Kidney (tissue), 14 donors: ENCODE measurements around the gene CCDC66. TPM values are rescaled to one million over a fixed set of nuclear protein-coding genes. Genes with fewer than 3 reads are reported as not detected.
A peak's percentile ranks its signal among the peaks of the same experiment; 100 is the strongest.

Source experiments
- DNase-seq, 5 donors: peaks; one replicate each; pipeline ENCODE4 v3.0.0-alpha.2; 2013 to 2020
- FAIRE-seq: peaks from 2 replicates; lab custom pipeline; 2012; peaks lifted over from hg19 to GRCh38; lab: Jason Lieb, UNC
- H3K27ac ChIP-seq, 2 donors: one replicate each; pipeline ENCODE4 v1.7.0; 2013; ENCODE audit warnings: low read depth in 2 of 2, low read length in 2 of 2, inconsistent platforms in 1 of 2
- H3K27me3 ChIP-seq: one replicate; pipeline ENCODE4 v1.7.1; 2013; ENCODE audit warnings: low read length, inconsistent platforms; ENCODE audit not compliant: control insufficient read depth, insufficient read depth
- H3K36me3 ChIP-seq, 3 donors: one replicate each; pipeline versions ENCODE4 v1.7.0 to v1.7.1; 2013; ENCODE audit warnings: low read length in 3 of 3, control low read depth in 1 of 3, inconsistent platforms in 1 of 3; ENCODE audit not compliant: insufficient read depth in 3 of 3, control insufficient read depth in 2 of 3
- H3K4me1 ChIP-seq, 3 donors: one replicate each; pipeline versions ENCODE4 v1.7.0 to v1.7.1; 2013; ENCODE audit warnings: low read length in 3 of 3, inconsistent platforms in 1 of 3, low read depth in 1 of 3; ENCODE audit not compliant: control insufficient read depth in 2 of 3, insufficient read depth in 2 of 3
- H3K4me3 ChIP-seq, 3 donors: one replicate each; pipeline versions ENCODE4 v1.7.0 to v1.8.1; 2013; ENCODE audit warnings: low read length in 3 of 3, control low read depth in 1 of 3, inconsistent platforms in 1 of 3
- H3K9ac ChIP-seq, 3 donors: one replicate each; pipeline versions ENCODE4 v1.7.0 to v1.7.1; 2013; ENCODE audit warnings: low read length in 3 of 3, control low read depth in 1 of 3, inconsistent platforms in 1 of 3
- H3K9me3 ChIP-seq, 3 donors: one replicate each; pipeline versions ENCODE4 v1.7.0 to v1.7.1; 2013; ENCODE audit warnings: low read length in 3 of 3, control low read depth in 1 of 3, inconsistent platforms in 1 of 3; ENCODE audit not compliant: control insufficient read depth in 2 of 3, insufficient read depth in 1 of 3
- intact Hi-C: fragments of 100-400 bp; cut with DNase I; formaldehyde crosslinking; loops from one replicate; pipeline ENCODE4 v1.11.1; 2022
- polyA plus RNA-seq: library from polyadenylated mRNA; stranded (reverse); fragments of 350-450 nt; fragmentation: Illumina TruSeq; extraction: RNeasy Lipid Tissue Mini Kit (QIAGEN cat#74804); gene quantifications from one replicate; pipeline ENCODE4 v1.2.3, GENCODE V29; 2014; ENCODE audit warnings: low read depth, low replicate concordance; ENCODE audit not compliant: insufficient read depth
- total RNA-seq: library from RNA; stranded (reverse); fragmentation: NEBNext Ultra II Directional; extraction: Animal tissue kit (Norgen Biotek cat#: 25700); gene quantifications from one replicate; pipeline ENCODE4 v1.2.1, GENCODE V29; 2021
- TF ChIP-seq, protein P1 (sequence below): IDR thresholded peaks from 3 replicates; pipeline ENCODE4 v1.5.1; 2012; ENCODE audit warnings: mild to moderate bottlenecking, moderate library complexity, borderline replicate concordance; ENCODE audit not compliant: insufficient read depth; ENCODE audit errors: extremely low read depth
- donor health status: control.
- donor health status: control.
- donor health status: control.
- donor health status: control.
- donor health status: control.
- donor health status: DM: yes; HTN: yes; CAD: no.
- donor health status: Normal renal cell carcinoma (clear cell type).

Gene CCDC66
- total and polyA plus RNA-seq, 2 donors from 2014 or later: 7.9 to 31.3 TPM

DNA sequence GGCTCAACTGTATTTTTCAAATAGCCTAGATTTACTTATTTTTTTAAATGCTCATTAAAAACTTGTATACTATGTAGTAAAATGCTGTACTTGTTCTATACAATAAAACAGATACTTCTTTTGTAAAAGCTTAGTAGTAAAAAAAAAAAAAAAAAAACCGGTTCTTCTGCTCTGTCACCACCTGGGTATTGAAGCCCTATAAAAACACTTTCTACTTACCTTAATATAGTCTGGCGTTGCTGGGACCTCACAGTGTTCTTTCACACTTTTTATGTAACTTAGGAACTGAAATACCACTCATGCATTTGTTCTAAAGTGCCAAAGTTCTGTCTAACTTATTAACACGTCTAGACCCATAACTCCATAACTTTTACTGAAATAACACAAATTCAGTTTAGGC, 64.7 kb downstream of the CCDC66 start:
- Histone ChIP-seq H3K36me3 (peaks cover 9 to 44% (median 17%) of the 10 kb centered on the region in 3 donors), H3K27me3 (no peaks in the 10 kb centered on the region), H3K9ac (no peak overlapping the region), H3K4me1 (no peaks in the 10 kb centered on the region), H3K27ac (peak overlapping the region; percentile 17 to 18), H3K9me3 (no peaks in the 10 kb centered on the region), H3K4me3 (no peak overlapping the region)
- FAIRE-seq (peak; percentile 49), DNase-seq (peak in 2 of 5 donors; percentile 35 to 56)
- TF ChIP-seq, protein P1, sequence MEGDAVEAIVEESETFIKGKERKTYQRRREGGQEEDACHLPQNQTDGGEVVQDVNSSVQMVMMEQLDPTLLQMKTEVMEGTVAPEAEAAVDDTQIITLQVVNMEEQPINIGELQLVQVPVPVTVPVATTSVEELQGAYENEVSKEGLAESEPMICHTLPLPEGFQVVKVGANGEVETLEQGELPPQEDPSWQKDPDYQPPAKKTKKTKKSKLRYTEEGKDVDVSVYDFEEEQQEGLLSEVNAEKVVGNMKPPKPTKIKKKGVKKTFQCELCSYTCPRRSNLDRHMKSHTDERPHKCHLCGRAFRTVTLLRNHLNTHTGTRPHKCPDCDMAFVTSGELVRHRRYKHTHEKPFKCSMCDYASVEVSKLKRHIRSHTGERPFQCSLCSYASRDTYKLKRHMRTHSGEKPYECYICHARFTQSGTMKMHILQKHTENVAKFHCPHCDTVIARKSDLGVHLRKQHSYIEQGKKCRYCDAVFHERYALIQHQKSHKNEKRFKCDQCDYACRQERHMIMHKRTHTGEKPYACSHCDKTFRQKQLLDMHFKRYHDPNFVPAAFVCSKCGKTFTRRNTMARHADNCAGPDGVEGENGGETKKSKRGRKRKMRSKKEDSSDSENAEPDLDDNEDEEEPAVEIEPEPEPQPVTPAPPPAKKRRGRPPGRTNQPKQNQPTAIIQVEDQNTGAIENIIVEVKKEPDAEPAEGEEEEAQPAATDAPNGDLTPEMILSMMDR: no peak
- intact Hi-C loops: no loop called here

DNA sequence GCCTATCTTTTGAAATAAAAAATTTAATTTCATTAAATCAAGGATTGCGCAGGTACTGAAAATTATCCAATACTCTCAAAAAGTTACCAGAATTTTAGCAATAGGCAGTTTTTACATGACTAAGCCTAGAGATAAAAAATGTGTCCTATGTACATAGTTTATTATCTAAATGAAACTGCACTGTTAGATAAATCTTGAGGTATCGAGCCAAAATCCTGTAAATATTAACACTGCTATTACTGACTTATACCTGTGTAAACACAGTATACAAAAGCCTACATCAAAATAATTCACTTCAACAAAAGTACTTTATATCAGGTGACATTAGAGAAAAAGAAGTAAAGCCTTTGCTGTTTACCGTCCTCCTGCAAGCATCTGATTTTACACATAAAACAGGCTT, 65.4 kb downstream of the CCDC66 start:
- TF ChIP-seq, protein P1: no peak
- no peaks in the 10 kb centered on the region for H3K4me1 ChIP-seq
- intact Hi-C loops: no loop called here
- H3K9ac ChIP-seq: no peak overlapping the region
- peak overlapping the region in 1 of 2 donors; percentile 27 for H3K27ac ChIP-seq
- H3K36me3 ChIP-seq: peaks cover 9 to 42% (median 17%) of the 10 kb centered on the region in 3 donors
- H3K27me3 ChIP-seq: no peaks in the 10 kb centered on the region
- DNase-seq (no peak), FAIRE-seq (no peak)
- H3K4me3 ChIP-seq: no peak overlapping the region
- no peaks in the 10 kb centered on the region for H3K9me3 ChIP-seq

DNA sequence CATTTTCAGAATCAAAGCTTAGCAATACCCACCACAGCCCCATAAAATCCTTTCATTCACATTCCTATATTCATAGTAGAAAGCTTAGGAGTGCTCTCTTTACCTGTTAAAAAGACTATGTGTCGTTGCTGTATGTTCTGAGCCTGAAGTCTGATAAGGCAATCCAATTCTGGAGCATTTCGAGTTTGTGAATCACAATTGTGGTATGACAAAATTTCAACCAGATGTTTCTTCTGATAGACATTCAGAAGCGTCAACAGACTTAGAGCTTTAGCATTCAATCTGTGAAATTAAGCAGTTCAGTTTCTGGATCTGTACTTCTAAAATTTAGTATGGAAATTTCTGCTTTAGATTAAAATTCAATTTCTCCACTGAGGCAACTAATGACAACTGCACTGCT, 67.8 kb downstream of the CCDC66 start:
- no peak overlapping the region for H3K4me3 ChIP-seq
- no peak overlapping the region for H3K27ac ChIP-seq
- TF ChIP-seq, protein P1: no peak
- H3K36me3 ChIP-seq: peaks cover 8 to 24% (median 13%) of the 10 kb centered on the region in 3 donors
- intact Hi-C loops: no loop called here
- H3K9ac ChIP-seq: no peak overlapping the region
- DNase-seq: no peak
- no peaks in the 10 kb centered on the region for H3K9me3 ChIP-seq
- peaks cover 4 to 16% (median 4%) of the 10 kb centered on the region in 3 donors for H3K4me1 ChIP-seq
- FAIRE-seq: no peak
- H3K27me3 ChIP-seq: no peaks in the 10 kb centered on the region

DNA sequence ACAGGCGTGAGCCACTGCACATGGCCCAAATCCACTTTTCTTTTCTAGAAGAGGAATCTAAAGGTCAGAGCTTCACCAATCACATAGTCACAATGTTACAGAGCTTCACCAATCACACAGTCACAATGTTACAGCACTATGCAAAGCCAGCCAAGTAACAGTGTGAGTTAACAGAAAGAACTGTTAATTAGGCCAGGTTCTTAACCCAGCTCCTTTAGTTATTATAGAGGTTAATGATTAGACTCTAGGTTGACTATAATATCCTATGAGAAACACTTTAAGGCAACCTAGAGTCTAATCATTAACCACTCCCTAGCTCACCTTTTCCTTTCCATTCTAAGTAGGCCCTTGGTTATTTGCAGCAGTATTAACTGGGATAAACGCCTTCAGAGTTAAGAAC, 72.1 kb downstream of the CCDC66 start:
- H3K4me1 ChIP-seq: peaks cover 4 to 24% (median 6%) of the 10 kb centered on the region in 3 donors
- H3K27ac ChIP-seq: peak overlapping the region; percentile 52 to 81
- no peaks in the 10 kb centered on the region for H3K27me3 ChIP-seq
- no peak overlapping the region for H3K4me3 ChIP-seq
- peak in 3 of 5 donors; percentile 11 to 84 (median 83) for DNase-seq
- intact Hi-C loops: no loop called here
- FAIRE-seq: peak; percentile 99
- no peaks in the 10 kb centered on the region for H3K9me3 ChIP-seq
- TF ChIP-seq, protein P1: no peak
- H3K36me3 ChIP-seq: peaks cover 7 to 13% (median 7%) of the 10 kb centered on the region in 3 donors
- no peak overlapping the region for H3K9ac ChIP-seq
